HUDEP-2 (cell line): ENCODE measurements around the gene RXFP2.

Source experiments
- DNase-seq, 76 experiments: peaks; one replicate each; lab custom pipeline; 2025; ENCODE audit not compliant: unreplicated experiment in 76 of 76; lab: John Stamatoyannopoulos, UW

The RXFP2 gene, protein sequence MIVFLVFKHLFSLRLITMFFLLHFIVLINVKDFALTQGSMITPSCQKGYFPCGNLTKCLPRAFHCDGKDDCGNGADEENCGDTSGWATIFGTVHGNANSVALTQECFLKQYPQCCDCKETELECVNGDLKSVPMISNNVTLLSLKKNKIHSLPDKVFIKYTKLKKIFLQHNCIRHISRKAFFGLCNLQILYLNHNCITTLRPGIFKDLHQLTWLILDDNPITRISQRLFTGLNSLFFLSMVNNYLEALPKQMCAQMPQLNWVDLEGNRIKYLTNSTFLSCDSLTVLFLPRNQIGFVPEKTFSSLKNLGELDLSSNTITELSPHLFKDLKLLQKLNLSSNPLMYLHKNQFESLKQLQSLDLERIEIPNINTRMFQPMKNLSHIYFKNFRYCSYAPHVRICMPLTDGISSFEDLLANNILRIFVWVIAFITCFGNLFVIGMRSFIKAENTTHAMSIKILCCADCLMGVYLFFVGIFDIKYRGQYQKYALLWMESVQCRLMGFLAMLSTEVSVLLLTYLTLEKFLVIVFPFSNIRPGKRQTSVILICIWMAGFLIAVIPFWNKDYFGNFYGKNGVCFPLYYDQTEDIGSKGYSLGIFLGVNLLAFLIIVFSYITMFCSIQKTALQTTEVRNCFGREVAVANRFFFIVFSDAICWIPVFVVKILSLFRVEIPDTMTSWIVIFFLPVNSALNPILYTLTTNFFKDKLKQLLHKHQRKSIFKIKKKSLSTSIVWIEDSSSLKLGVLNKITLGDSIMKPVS

DNA sequence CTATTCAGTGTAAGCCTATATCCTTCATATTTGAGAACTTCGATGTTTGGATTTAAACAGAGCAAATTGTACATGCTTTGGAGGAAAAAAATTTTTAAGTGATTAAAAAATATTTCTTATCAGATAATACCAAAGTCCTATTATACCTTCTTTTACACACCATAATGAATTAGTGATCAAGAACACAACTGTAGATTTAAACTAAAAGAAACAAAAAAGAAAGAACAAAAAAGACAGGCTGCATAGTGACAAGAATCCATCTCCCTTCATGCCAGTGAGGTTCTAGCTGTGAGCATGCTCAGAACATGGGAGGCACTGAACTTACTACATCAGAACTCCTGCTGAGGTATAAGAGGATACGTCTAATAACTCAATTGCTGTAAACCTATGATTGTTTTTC lies at the start of gene RXFP2:
RXFP2 (plus strand) TSS at position 301 of the 400 bp plus-strand sequence; CDS start at position 388, 87 bp downstream.
- DNase-seq: no peak

DNA sequence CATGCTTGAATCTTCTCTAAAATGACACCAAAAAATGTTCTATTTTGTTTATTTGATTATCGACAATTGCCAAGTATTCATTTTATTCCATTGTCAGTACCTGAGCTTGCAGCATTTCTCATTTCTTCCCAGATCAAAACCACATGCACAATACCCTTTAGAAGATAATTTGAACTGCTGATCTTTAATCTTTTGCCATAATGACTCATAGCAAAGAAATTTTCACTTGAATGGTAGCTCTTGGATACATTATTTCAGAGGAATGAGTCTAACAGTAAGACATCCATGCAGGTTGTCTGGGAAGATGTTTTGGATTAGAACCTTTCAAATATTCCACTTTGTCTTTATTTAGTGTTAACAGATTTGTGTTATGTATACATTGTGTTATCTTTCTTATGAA lies 42.0 kb upstream of the RXFP2 start:
- DNase-seq: no peak

DNA sequence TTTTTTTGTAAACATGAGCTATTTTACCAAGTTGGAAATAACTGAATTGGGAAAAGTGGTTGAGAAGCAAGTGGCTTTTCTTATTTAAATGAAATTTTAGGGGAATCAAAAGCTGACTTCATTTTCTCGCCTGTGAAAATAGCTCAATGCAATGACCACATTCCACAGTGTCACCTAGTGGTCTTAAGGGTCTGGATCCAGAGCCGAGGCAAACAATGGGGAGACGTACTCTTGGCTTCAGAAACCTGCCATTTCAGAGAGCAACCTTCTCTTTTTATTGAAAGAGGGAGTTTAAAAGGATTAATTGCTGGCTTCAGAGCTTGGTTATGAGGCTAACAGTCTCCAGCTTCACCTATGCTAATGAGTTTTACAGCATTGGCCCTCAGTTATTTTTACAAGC lies 39.7 kb upstream of the RXFP2 start:
- DNase-seq: no peak

- no peak for DNase-seq
These were observed 35.5 kb upstream of the RXFP2 start for GRCh38 chr13:31703780-31704179.

DNA sequence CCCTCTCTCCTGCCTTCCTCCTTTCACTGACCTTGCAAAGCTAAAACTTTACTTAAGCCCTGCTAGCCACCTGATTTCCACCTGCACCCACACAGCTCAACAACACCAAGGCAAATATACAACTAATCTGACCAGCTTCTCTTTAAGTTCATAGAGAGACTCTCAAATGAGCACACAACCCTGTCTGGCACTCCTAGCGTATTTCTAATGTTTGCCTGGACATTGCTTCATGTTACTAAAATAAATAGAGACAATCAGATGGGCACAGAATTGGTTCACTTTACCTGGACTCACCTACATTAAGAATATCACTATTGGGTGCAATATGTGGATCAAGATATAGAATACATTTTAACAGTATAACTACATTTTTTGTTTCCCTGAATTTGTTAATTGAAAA lies 33.2 kb upstream of the RXFP2 start:
- no peak for DNase-seq

GRCh38 chr13:31717583-31717982 lies 21.7 kb upstream of the RXFP2 start:
- no peak for DNase-seq

GRCh38 chr13:31719214-31719613 lies 20.1 kb upstream of the RXFP2 start:
- DNase-seq: no peak

GRCh38 chr13:31722673-31723072 lies 16.7 kb upstream of the RXFP2 start:
- DNase-seq: no peak

- DNase-seq: no peak
These were observed 13.5 kb upstream of the RXFP2 start for GRCh38 chr13:31725841-31726240.

DNA sequence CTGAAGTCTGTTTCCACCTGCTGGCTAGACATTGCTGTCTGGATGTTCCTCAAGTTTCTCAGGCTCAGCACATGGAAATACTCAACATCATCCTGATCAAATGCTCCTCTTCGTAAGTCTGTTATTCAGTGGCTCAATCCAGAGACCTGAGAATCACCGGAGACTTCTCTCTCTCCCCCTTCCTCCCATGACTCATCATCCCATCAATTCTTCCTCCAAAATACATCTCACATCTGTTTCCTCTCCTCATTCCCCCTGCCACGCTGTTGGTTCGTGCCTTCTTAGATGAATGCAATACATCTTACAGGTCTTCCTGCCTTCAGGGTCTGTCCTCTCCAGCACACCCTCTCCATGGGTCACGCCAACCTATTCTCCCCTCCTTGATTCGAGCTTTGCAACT lies 7.4 kb upstream of the RXFP2 start:
- DNase-seq: no peak

GRCh38 chr13:31733066-31733465 lies 6.3 kb upstream of the RXFP2 start:
- no peak for DNase-seq

- no peak for DNase-seq
These were observed 5.7 kb upstream of the RXFP2 start for GRCh38 chr13:31733647-31734046.

- DNase-seq: peak in 57 of 76 experiments; percentile 1 to 62 (median 32)
These were observed 2.9 kb downstream of the RXFP2 start for GRCh38 chr13:31742097-31742734.

- DNase-seq: no peak
These were observed 8.0 kb downstream of the RXFP2 start for GRCh38 chr13:31747291-31747690.

DNA sequence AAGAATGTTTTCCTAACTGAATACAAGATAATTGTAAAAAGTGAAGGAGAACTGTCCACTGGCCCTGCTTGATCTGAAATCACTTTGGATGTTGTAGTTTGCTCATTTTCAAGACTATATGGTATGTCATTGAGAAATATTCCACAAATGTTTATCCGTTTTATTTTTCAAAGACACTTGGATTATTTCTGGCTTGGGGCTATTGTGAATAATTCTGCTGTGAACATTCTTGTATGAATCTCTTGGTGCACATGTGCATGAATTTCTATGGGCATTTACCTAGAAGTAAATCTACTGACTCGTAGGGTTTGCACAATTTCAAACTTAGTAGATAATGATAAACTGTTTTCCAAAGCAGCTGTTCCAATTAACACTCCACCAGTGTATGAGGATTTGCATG lies 8.6 kb downstream of the RXFP2 start:
- no peak for DNase-seq

GRCh38 chr13:31749929-31750328 lies 10.6 kb downstream of the RXFP2 start:
- DNase-seq: no peak

DNA sequence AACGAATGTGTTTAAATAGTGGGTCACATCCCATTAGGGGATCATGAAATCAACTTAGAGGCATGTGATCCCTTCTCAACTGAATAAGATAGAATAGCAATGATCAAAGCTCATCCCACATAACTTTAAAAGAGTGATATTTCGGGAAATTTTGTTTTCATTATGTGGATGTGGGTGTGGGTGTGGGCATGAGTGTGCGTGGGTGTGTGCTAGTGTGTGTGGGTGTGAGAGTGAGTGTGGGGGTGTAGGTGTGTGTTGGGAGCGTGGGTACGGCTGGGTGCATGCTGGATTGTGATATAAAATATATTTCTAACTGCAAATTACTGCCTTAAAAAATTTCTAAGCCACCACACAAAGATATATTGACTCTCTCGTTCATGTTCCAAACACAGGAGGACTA lies 15.9 kb downstream of the RXFP2 start:
- DNase-seq: no peak

GRCh38 chr13:31755803-31756212 lies 16.5 kb downstream of the RXFP2 start:
- DNase-seq: no peak

DNA sequence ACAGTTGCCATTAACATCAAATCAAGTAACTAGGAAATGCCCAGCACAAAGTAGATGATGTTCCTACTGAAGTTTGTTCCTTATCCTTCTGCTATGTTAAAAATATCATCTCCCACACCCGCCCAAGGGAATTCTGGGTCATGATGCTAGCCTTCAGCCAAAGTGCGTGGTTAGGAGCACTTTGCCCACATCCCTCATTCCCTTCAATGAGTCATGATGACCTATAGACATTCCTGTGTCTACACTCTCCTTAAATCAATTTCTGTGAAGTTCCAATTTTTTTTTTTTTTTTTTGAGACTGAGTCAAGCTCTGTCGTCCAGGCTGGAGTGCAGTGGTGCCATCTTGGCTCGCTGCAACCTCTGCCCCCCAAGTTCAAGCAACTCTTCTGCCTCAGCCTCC lies 17.0 kb downstream of the RXFP2 start:
- no peak for DNase-seq

DNA sequence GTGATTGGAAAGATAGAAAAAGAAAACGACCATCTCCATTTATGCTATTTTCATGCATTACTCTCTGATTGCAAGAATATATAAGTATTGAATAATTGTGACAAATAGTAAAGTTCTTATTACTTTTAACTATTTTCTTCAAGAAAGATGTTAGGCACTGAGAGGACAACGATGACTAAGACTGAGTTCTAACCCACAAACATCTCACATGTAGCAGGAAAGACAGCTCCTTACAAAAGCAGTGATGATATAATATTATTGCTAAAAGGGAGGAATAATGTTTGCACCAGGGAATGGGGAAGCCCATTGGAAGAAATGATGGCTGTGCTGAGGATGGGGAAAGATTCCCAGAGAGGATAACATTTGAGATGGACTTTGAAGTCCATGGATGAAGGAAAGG lies 22.6 kb downstream of the RXFP2 start:
- DNase-seq: no peak

DNA sequence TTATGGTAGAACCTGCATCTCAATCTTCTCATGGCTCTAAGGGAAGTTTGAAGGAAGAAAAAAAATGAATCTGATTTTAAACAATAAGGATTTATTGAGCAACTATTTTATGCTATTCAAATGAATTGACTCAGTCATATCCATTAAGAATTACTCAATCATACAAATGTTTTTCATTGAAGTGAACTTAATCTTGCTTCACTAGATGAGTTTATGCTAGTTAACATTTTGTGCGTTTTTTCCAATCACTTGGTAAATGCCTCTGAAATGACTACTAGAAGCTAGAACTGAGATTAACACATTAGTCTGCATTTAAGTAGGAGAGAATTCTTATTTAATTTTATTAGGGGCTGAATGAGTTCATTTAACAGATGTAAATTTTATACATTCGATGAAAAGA lies 25.2 kb downstream of the RXFP2 start:
- DNase-seq: no peak
